ENCODE results near the gene FRMD5.
"Not testable (repeated sequence)": the region's sequence is repeated elsewhere in the genome, so short reads cannot be mapped to it uniquely, and the experiment has no call there.

Gene FRMD5

DNA sequence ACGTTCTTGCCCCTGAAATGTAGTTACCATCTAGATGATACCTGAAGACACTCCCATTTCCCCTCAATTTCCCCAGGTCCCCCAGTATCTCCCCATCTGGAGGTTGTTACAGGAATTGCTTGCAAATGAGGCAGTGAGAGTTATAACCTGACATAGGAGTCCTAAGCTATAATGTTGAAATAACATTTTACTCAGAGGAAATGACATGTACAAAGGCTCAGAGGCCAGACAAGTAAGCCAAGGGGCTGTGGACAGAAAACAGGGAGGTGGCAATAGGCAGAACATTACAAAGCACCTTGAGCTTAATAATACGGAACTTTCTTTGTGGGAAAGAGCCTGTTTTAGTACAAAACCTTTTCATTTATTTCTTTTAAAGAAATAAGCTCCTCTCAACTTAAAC is 171.9 kb downstream of the FRMD5 start:
- DNase-seq (ENCODE audit: low read depth), result no peak
- no peak for TF ChIP-seq CTCF (IDR thresholded peaks at IDR 0.05; ENCODE audit: control insufficient read depth, insufficient read depth, low read depth, low read length, missing control alignments)
- H3K4me3 ChIP-seq (ENCODE audit: control insufficient read depth, low read depth, low read length), result no peak overlapping the region

GRCh38 chr15:44018151-44018550 is 176.9 kb downstream of the FRMD5 start:
- no peak overlapping the region for H3K4me3 ChIP-seq (ENCODE audit: control insufficient read depth, low read depth, low read length)
- no peak for TF ChIP-seq CTCF (IDR thresholded peaks at IDR 0.05; ENCODE audit: control insufficient read depth, insufficient read depth, low read depth, low read length, missing control alignments)
- no peak for DNase-seq (ENCODE audit: low read depth)

DNA sequence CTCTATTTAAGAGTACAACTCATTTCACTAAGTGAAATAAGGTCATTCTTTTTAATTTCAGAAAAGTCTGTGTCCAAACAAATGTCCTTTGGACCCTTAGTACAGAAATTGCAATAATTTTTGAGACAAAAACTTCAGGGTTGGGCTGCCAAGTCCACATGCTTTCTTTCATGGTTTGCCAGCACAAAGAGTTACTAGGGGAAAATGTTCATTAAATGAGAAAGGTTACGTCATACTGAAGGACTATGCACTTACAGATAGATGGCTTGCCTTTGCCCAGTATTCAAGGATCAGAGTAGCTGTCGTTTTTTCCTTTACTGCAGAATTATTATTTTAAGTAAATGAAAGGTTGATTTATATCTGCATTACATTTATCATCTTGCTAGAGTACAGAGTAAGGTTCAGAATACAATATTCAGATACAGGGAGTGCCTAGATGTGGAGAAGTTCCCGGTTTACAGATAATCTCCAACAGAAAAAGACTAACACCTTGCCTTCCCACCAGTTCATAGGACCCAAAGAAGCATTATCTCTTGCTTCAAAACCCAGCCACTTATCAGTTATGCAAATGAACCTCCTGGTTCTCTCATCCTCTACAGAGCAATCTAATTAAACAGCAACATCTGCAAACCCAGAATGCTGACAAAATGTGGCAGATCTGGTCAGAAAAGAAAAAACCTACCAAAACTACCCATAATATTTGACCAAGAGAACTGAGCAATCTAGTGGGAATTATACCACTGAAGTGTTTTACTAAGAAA is 179.3 kb downstream of the FRMD5 start:
- TF ChIP-seq CTCF (IDR thresholded peaks at IDR 0.05; ENCODE audit: control insufficient read depth, insufficient read depth, low read depth, low read length, missing control alignments), result no peak
- H3K4me3 ChIP-seq (ENCODE audit: control insufficient read depth, low read depth, low read length), result no peak overlapping the region
- no peak for DNase-seq (ENCODE audit: low read depth)

DNA sequence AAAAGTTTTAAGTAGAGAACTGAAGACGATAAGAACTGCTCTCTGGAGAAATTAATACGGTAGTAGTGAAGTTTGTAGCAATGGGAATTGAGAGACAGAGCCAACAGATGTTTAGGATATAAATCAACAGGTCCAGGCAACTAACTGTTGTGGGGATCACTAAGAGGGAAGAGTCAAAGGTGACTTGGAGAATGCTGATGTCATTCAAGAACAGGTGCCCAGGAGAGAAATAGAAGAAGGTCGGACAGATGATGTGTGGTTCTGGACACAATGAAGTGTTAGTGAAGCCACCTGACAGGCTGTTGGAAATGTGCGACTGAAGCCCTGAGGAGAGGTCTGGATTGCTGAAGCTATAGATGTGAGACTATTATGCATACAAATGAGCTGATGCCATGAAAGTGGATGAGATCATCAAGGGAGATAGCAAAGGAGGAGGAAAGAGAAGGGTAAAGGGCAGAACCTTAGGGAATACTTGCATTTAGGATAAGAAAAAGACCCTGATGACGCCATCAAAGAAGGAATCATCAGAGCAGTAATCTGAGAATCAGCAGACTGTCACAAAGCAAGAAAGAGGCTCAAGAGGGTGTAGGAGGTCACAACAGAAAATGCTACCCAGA is 183.7 kb downstream of the FRMD5 start:
- no peak for DNase-seq (ENCODE audit: low read depth)
- H3K4me3 ChIP-seq (ENCODE audit: control insufficient read depth, low read depth, low read length), result no peak overlapping the region
- no peak for TF ChIP-seq CTCF (IDR thresholded peaks at IDR 0.05; ENCODE audit: control insufficient read depth, insufficient read depth, low read depth, low read length, missing control alignments)

DNA sequence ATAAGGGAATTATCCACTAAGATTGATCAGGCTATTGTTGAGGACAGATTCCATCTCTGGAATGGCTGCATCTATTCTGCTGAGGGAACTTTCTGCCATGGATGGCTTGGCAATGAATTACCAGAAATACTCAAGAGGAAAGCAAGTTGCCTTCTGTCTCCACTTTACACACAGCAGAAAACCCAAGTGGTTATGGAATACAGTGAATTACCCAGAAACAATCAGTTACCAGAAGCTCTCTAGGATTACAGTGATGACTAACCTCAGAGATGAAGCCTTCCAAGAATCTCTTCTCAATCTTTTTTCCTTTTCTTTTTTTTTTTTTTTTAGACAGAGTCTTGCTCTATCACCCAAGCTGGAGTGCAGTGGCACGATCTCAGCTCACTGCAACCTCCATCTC is 185.0 kb downstream of the FRMD5 start:
- peak; percentile 24 for DNase-seq (ENCODE audit: low read depth)
- no peak for TF ChIP-seq CTCF (IDR thresholded peaks at IDR 0.05; ENCODE audit: control insufficient read depth, insufficient read depth, low read depth, low read length, missing control alignments)
- no peak overlapping the region for H3K4me3 ChIP-seq (ENCODE audit: control insufficient read depth, low read depth, low read length)

- H3K4me3 ChIP-seq (ENCODE audit: control insufficient read depth, low read depth, low read length), result no peak overlapping the region
- DNase-seq (ENCODE audit: low read depth), result peak; percentile 5
- no peak for TF ChIP-seq CTCF (IDR thresholded peaks at IDR 0.05; ENCODE audit: control insufficient read depth, insufficient read depth, low read depth, low read length, missing control alignments)
Measured at GRCh38 chr15:44009038-44009437, 186.0 kb downstream of the FRMD5 start.

GRCh38 chr15:44000248-44000647 is 194.8 kb downstream of the FRMD5 start:
- not testable (repeated sequence) for H3K4me3 ChIP-seq (ENCODE audit: control insufficient read depth, low read depth, low read length)
- DNase-seq (ENCODE audit: low read depth), result peak; percentile 62
